HEK293 (cell line): ENCODE measurements around the gene USF1.
A peak's percentile ranks its signal among the peaks of the same experiment; 100 is the strongest.

Experiments used
- CTCF ChIA-PET: fragments of 350-600 bp; formaldehyde crosslinking; extraction: SDS; loops from one replicate; lab custom pipeline; 2021; ENCODE audit warnings: antibody characterized with exemption; lab: Yijun Ruan, JAX
- POLR2A ChIA-PET: fragments of 300-600 bp; formaldehyde crosslinking; extraction: SDS; loops from one replicate; lab custom pipeline; 2020; ENCODE audit warnings: antibody characterized with exemption, inconsistent platforms; lab: Yijun Ruan, JAX
- H3K27ac ChIP-seq: fragments of 200-500 bp; sonication (Bioruptor generic); 2 replicates; pipeline ENCODE4 v1.5.1; 2014; ENCODE audit warnings: low read depth, low read length, control low read depth, inconsistent platforms; ENCODE audit errors: extremely low read depth
- H3K36me3 ChIP-seq, 2 experiments: fragments of 200-500 bp in 1 of 2; sonication (Bioruptor generic) in 1 of 2; 1 replicate in 1 of 2; 2 replicates in 1 of 2; pipeline ENCODE4 v1.5.1; 2014 to 2017; ENCODE audit warnings: inconsistent platforms in 2 of 2, low read length in 2 of 2; ENCODE audit not compliant: control insufficient read depth in 2 of 2, insufficient read depth in 1 of 2
- H3K4me1 ChIP-seq: fragments of 200-500 bp; sonication (Bioruptor generic); 2 replicates; pipeline ENCODE4 v1.5.1; 2014; ENCODE audit warnings: mild to moderate bottlenecking, low read length, inconsistent platforms; ENCODE audit not compliant: control insufficient read depth, insufficient read depth
- H3K4me3 ChIP-seq: 2 replicates; pipeline ENCODE4 v1.5.1; 2011; ENCODE audit warnings: low read depth, mild to moderate bottlenecking, control low read depth, low read length, moderate library complexity
- H3K9me3 ChIP-seq: fragments of 200-500 bp; sonication (Bioruptor generic); 2 replicates; pipeline ENCODE4 v1.5.1; 2014; ENCODE audit warnings: low read depth, low read length, inconsistent platforms; ENCODE audit not compliant: control insufficient read depth, insufficient read depth
- BCL11B ChIP-seq: fragments of 450-650 bp; formaldehyde crosslinking; IDR thresholded peaks from 2 replicates; pipeline ENCODE4 v1.5.1; 2016; ENCODE audit warnings: low read depth, missing biosample characterization, missing genetic modification characterization
- HOXD13 ChIP-seq: sonication (generic); formaldehyde crosslinking; IDR thresholded peaks from 2 replicates; pipeline ENCODE4 v1.8.0; 2022; ENCODE audit warnings: missing genetic modification reagents, borderline replicate concordance
- IKZF3 ChIP-seq: fragments of 450-650 bp; IDR thresholded peaks from 2 replicates; pipeline ENCODE4 v1.5.0; 2018; ENCODE audit warnings: missing biosample characterization, mild to moderate bottlenecking, missing genetic modification characterization, moderate library complexity
- KLF10 ChIP-seq: fragments of 450-650 bp; IDR thresholded peaks from 2 replicates; pipeline ENCODE4 v1.5.1; 2018; ENCODE audit warnings: missing biosample characterization, mild to moderate bottlenecking, missing genetic modification characterization
- PBX3 ChIP-seq: sonication (generic); formaldehyde crosslinking; IDR thresholded peaks from 2 replicates; pipeline ENCODE4 v1.8.1; 2022; ENCODE audit warnings: mild to moderate bottlenecking, moderate library complexity, missing genetic modification reagents
- SALL2 ChIP-seq: fragments of 450-650 bp; formaldehyde crosslinking; IDR thresholded peaks from 2 replicates; pipeline ENCODE4 v1.5.0; 2017; ENCODE audit warnings: missing biosample characterization, mild to moderate bottlenecking, missing genetic modification characterization, borderline replicate concordance
- SCRT2 ChIP-seq: fragments of 450-650 bp; formaldehyde crosslinking; IDR thresholded peaks from 2 replicates; pipeline ENCODE4 v1.5.1; 2016; ENCODE audit warnings: missing biosample characterization, missing genetic modification characterization
- ZBTB6 ChIP-seq: fragments of 450-650 bp; formaldehyde crosslinking; IDR thresholded peaks from 2 replicates; pipeline ENCODE4 v1.5.1; 2017; ENCODE audit warnings: missing biosample characterization, missing genetic modification characterization
- ZNF2 ChIP-seq: fragments of 450-650 bp; formaldehyde crosslinking; IDR thresholded peaks from 2 replicates; pipeline ENCODE4 v1.5.1; 2016; ENCODE audit warnings: missing biosample characterization, missing genetic modification characterization
- ZNF26 ChIP-seq: fragments of 450-650 bp; formaldehyde crosslinking; IDR thresholded peaks from 2 replicates; pipeline ENCODE4 v1.5.1; 2016; ENCODE audit warnings: missing biosample characterization, missing genetic modification characterization
- ZNF416 ChIP-seq: fragments of 450-650 bp; formaldehyde crosslinking; IDR thresholded peaks from 2 replicates; pipeline ENCODE4 v1.5.1; 2016; ENCODE audit warnings: missing biosample characterization, missing genetic modification characterization
- ZNF600 ChIP-seq: fragments of 450-650 bp; formaldehyde crosslinking; IDR thresholded peaks from 2 replicates; pipeline ENCODE4 v1.5.1; 2016; ENCODE audit warnings: missing biosample characterization, missing genetic modification characterization

The USF1 gene

GRCh38 chr1:161047436-161048420, 2.0 kb upstream of the USF1 start:
- 0 out of 2 replicates have a peak, but pooled peaks cover 4% of the 10 kb centered on the region for H3K4me1 ChIP-seq
- H3K36me3 ChIP-seq = peaks cover 0 to 7% of the 10 kb centered on the region in 2 experiments; a peak in 1 of 3 replicates
- CTCF ChIA-PET = interaction anchor here (0.6 to 4.6 kb wide), 8 partner anchors 24 to 270 kb away, joined by 3 to 27 read pairs (median 4); partner anchors contain the start of genes F11R, ITLN2 and KLHDC9
- TF ChIP-seq ZNF416 (tag by site-specific recombination) (no peak), SCRT2 (tag by site-specific recombination) (0 out of 2 replicates have a peak, but pooled peaks have one; percentile 8), ZNF2 (no peak)
- POLR2A ChIA-PET = interaction anchor here (0.8 kb wide), 1 partner anchor 37 kb away, joined by 3 read pairs; no protein-coding TSS in a partner anchor
- no peak overlapping the region for H3K4me3 ChIP-seq
- no peak overlapping the region for H3K27ac ChIP-seq
- no peaks in the 10 kb centered on the region for H3K9me3 ChIP-seq

GRCh38 chr1:161046605-161047228, 940 bp upstream of the USF1 start:
- H3K9me3 ChIP-seq = no peaks in the 10 kb centered on the region
- H3K4me3 ChIP-seq = no peak overlapping the region
- peaks cover 0 to 17% of the 10 kb centered on the region in 2 experiments; a peak in 1 of 3 replicates for H3K36me3 ChIP-seq
- POLR2A ChIA-PET = interaction anchor here (1.9 to 2.4 kb wide), 3 partner anchors 26 to 51 kb away, joined by 10 to 50 read pairs (median 14); partner anchors contain the start of genes F11R and KLHDC9
- H3K27ac ChIP-seq = no peak overlapping the region; the same call in 1 of the 2 replicates
- H3K4me1 ChIP-seq = 0 out of 2 replicates have a peak, but pooled peaks cover 4% of the 10 kb centered on the region
- CTCF ChIA-PET = interaction anchor here (0.6 to 4.6 kb wide), 11 partner anchors 9 to 269 kb away, joined by 3 to 27 read pairs (median 4); partner anchors contain the start of genes F11R, ITLN2 and KLHDC9
- TF ChIP-seq HOXD13 (CRISPR knock-in tag) (no peak), PBX3 (CRISPR knock-in tag) (no peak), ZBTB6 (tag by site-specific recombination) (no peak), ZNF26 (tag by site-specific recombination) (no peak), BCL11B (no peak), SALL2 (tag by site-specific recombination) (no peak), ZNF600 (tag by site-specific recombination) (no peak), KLF10 (no peak), IKZF3 (tag by site-specific recombination) (no peak)
- TF ChIP-seq, all 188 proteins: peak for 0
